H1 (cell line): Measurements from ENCODE around the gene SMG9. TPM values are rescaled to one million over a fixed set of nuclear protein-coding genes. Genes with fewer than 3 reads are reported as not detected.

Experiments
- CTCF ChIA-PET: fragments of 300-600 bp; sonication (Branson Sonifier 250); formaldehyde crosslinking; loops from one replicate; lab custom pipeline; 2021; ENCODE audit not compliant: partially characterized antibody; lab: Charles Lee
- POLR2A ChIA-PET: fragments of 300-600 bp; sonication (Branson Sonifier 250); formaldehyde crosslinking; loops from one replicate; lab custom pipeline; 2021; ENCODE audit warnings: inconsistent platforms; ENCODE audit not compliant: partially characterized antibody; lab: Charles Lee
- DNase-seq, 2 experiments: peaks; one replicate each; pipeline versions ENCODE4 v3.0.0 to v3.0.0-alpha.2; 2010 to 2022; ENCODE audit warnings: low spot score in 2 of 2, low read depth in 1 of 2, mixed read lengths in 1 of 2
- FAIRE-seq: peaks from 2 replicates; lab custom pipeline; 2011; peaks lifted over from hg19 to GRCh38; lab: Jason Lieb, UNC
- H2AFZ ChIP-seq: 2 replicates; pipeline ENCODE4 v1.8.1; 2012; ENCODE audit warnings: low read length, inconsistent platforms
- H2AK5ac ChIP-seq: 2 replicates; pipeline ENCODE4 v1.6.1; 2013; ENCODE audit warnings: low read depth, low read length
- H2BK120ac ChIP-seq: replicated peaks from 2 replicates; pipeline ENCODE3; 2013; ENCODE audit warnings: low read depth, low read length, inconsistent platforms
- H2BK12ac ChIP-seq: 2 replicates; pipeline ENCODE4 v1.6.1; 2013; ENCODE audit warnings: low read depth, low read length
- H2BK15ac ChIP-seq: 2 replicates; pipeline ENCODE4 v1.6.1; 2013; ENCODE audit warnings: low read length
- H2BK20ac ChIP-seq: 2 replicates; pipeline ENCODE4 v1.6.1; 2013; ENCODE audit warnings: low read length
- H2BK5ac ChIP-seq: 2 replicates; pipeline ENCODE4 v1.6.1; 2013; ENCODE audit warnings: low read depth, low read length
- H3K14ac ChIP-seq: 2 replicates; pipeline ENCODE4 v1.6.1; 2013; ENCODE audit warnings: inconsistent platforms; ENCODE audit not compliant: insufficient read length
- H3K18ac ChIP-seq: 2 replicates; pipeline ENCODE4 v1.6.1; 2013; ENCODE audit warnings: low read length; ENCODE audit errors: extremely low read depth
- H3K23ac ChIP-seq: 2 replicates; pipeline ENCODE4 v1.6.1; 2013; ENCODE audit warnings: inconsistent platforms; ENCODE audit not compliant: insufficient read length
- H3K23me2 ChIP-seq: 2 replicates; pipeline ENCODE4 v1.6.1; 2013; ENCODE audit warnings: low read depth, low read length
- H3K27ac ChIP-seq: 2 replicates; pipeline ENCODE4 v1.6.1; 2011; ENCODE audit warnings: low read depth, low read length, inconsistent platforms
- H3K27me3 ChIP-seq, 4 experiments: replicated peaks in 1 of 4; 1 replicate in 1 of 4; 2 replicates in 3 of 4; pipeline versions ENCODE4 v1.6.1 to v1.8.1; 2011 to 2013; ENCODE audit warnings: low read length in 3 of 4, mild to moderate bottlenecking in 3 of 4, inconsistent platforms in 2 of 4, mixed read lengths in 2 of 4, moderate library complexity in 1 of 4; ENCODE audit not compliant: control insufficient read depth in 3 of 4, insufficient read depth in 3 of 4; ENCODE audit errors: extremely low read depth in 1 of 4
- H3K36me3 ChIP-seq, 4 experiments: 2 replicates each; pipeline versions ENCODE4 v1.6.1 to v1.8.1; 2011 to 2013; ENCODE audit warnings: mild to moderate bottlenecking in 4 of 4, low read length in 3 of 4, moderate library complexity in 2 of 4, control low read depth in 1 of 4, inconsistent platforms in 1 of 4; ENCODE audit not compliant: insufficient read depth in 4 of 4, control insufficient read depth in 2 of 4
- H3K4ac ChIP-seq: replicated peaks from 2 replicates; pipeline ENCODE3; 2013; ENCODE audit warnings: low read length, low read depth, mixed read lengths, inconsistent platforms; ENCODE audit not compliant: insufficient read length
- H3K4me1 ChIP-seq, 4 experiments: replicated peaks in 1 of 4; 1 replicate in 1 of 4; 2 replicates in 3 of 4; pipeline versions ENCODE4 v1.6.1 to v1.8.1; 2011 to 2013; ENCODE audit warnings: low read length in 3 of 4, inconsistent platforms in 2 of 4, mixed read lengths in 1 of 4; ENCODE audit not compliant: insufficient read depth in 4 of 4, control insufficient read depth in 3 of 4
- H3K4me2 ChIP-seq, 2 experiments: 2 replicates each; pipeline versions ENCODE4 v1.6.1 to v1.8.1; 2011 to 2013; ENCODE audit warnings: low read depth in 2 of 2, low read length in 2 of 2, control low read depth in 1 of 2, inconsistent platforms in 1 of 2, mild to moderate bottlenecking in 1 of 2; ENCODE audit not compliant: insufficient read depth in 1 of 2
- H3K4me3 ChIP-seq, 4 experiments: fragments of 200-600, 300-600 bp in 1 of 4; sonication (generic), shearing (Covaris generic), sonication (Bioruptor Twin) in 1 of 4; 2 replicates each; pipeline versions ENCODE4 v1.5.1 to v1.8.1; 2011 to 2016; ENCODE audit warnings: low read length in 4 of 4, low read depth in 3 of 4, control low read depth in 2 of 4, inconsistent platforms in 2 of 4, mild to moderate bottlenecking in 2 of 4, mixed read lengths in 1 of 4, moderate library complexity in 1 of 4; ENCODE audit not compliant: insufficient read depth in 2 of 4; ENCODE audit errors: extremely low read depth in 1 of 4
- H3K56ac ChIP-seq: replicated peaks from 2 replicates; pipeline ENCODE3; 2013; ENCODE audit warnings: low read depth, mild to moderate bottlenecking, mixed read lengths, low read length, inconsistent platforms; ENCODE audit not compliant: insufficient read length
- H3K79me1 ChIP-seq: 2 replicates; pipeline ENCODE4 v1.6.1; 2013; ENCODE audit warnings: low read depth, low read length, control low read depth
- H3K79me2 ChIP-seq, 2 experiments: 2 replicates each; pipeline versions ENCODE4 v1.6.1 to v1.8.1; 2012 to 2013; ENCODE audit warnings: low read length in 2 of 2, mild to moderate bottlenecking in 2 of 2, inconsistent platforms in 1 of 2; ENCODE audit not compliant: insufficient read depth in 2 of 2, control insufficient read depth in 1 of 2
- H3K9ac ChIP-seq, 4 experiments: replicated peaks in 1 of 4; 1 replicate in 1 of 4; 2 replicates in 3 of 4; pipeline versions ENCODE4 v1.6.1 to v1.8.1; 2011 to 2013; ENCODE audit warnings: low read depth in 3 of 4, low read length in 3 of 4, control low read depth in 2 of 4, mild to moderate bottlenecking in 2 of 4, moderate library complexity in 2 of 4, inconsistent platforms in 1 of 4; ENCODE audit errors: extremely low read depth in 1 of 4
- H3K9me3 ChIP-seq, 2 experiments: 2 replicates each; pipeline versions ENCODE4 v1.6.1 to v1.8.1; 2012 to 2013; ENCODE audit warnings: mild to moderate bottlenecking in 2 of 2, moderate library complexity in 2 of 2, control low read depth in 1 of 2, inconsistent platforms in 1 of 2, low read depth in 1 of 2, low read length in 1 of 2, mixed read lengths in 1 of 2; ENCODE audit not compliant: insufficient read depth in 2 of 2
- H4K20me1 ChIP-seq, 2 experiments: replicated peaks in 1 of 2; 2 replicates each; pipeline versions ENCODE3 to v1.8.1; 2011 to 2013; ENCODE audit warnings: inconsistent platforms in 2 of 2, low read length in 2 of 2, mild to moderate bottlenecking in 1 of 2; ENCODE audit not compliant: insufficient read depth in 2 of 2, control insufficient read depth in 1 of 2
- H4K5ac ChIP-seq: 2 replicates; pipeline ENCODE4 v1.6.1; 2013; ENCODE audit warnings: low read length, low read depth, mixed read lengths, inconsistent platforms; ENCODE audit not compliant: insufficient read length
- H4K8ac ChIP-seq: 2 replicates; pipeline ENCODE4 v1.8.0; 2013; ENCODE audit warnings: mild to moderate bottlenecking, moderate library complexity, low read length, inconsistent platforms; ENCODE audit not compliant: insufficient read depth; ENCODE audit errors: extremely low read depth
- H4K91ac ChIP-seq: replicated peaks from 2 replicates; pipeline ENCODE3; 2013; ENCODE audit warnings: low read length, mixed read lengths, inconsistent platforms; ENCODE audit not compliant: insufficient read length
- WGBS, 2 experiments: shearing (Covaris generic) in 1 of 2; methylation state at CpG; one replicate each; pipeline versions ENCODE4 v1.1.6 to v1.1.7; 2013 to 2015; ENCODE audit warnings: low lambda C conversion rate in 2 of 2, mixed read lengths in 2 of 2, inconsistent platforms in 1 of 2, low coverage in 1 of 2, missing lambda C conversion rate in 1 of 2; ENCODE audit not compliant: insufficient replicate concordance in 2 of 2, insufficient coverage in 1 of 2, insufficient read length in 1 of 2; ENCODE audit errors: extremely low coverage in 1 of 2, missing lambda C conversion rate in 1 of 2; 5-methylcytosine and 5-hydroxymethylcytosine counted together
- polyA plus RNA-seq, 7 experiments: library from polyadenylated mRNA; depleted of rRNA in 3 of 7; stranded (reverse) in 5 of 7; unstranded in 2 of 7; fragments of >200 nt in 5 of 7; fragments of 200-250 nt in 2 of 7; gene quantifications; 1 replicate in 5 of 7; 2 replicates in 1 of 7; 4 replicates in 1 of 7; pipeline versions ENCODE4 v1.2.1 to v1.2.3, GENCODE V29; 2011 to 2013; ENCODE audit warnings: missing spikeins in 2 of 7, mixed read lengths in 2 of 7
- total RNA-seq: library from RNA; stranded (reverse); fragmentation: NEBNext Ultra II Directional; extraction: Animal tissue kit (Norgen Biotek cat#: 25700); gene quantifications from 2 replicates; pipeline ENCODE4 v1.2.1, GENCODE V29; 2021

Gene SMG9
- total and polyA plus RNA-seq, 2 of the 8 experiments (the other 6 are each of a cell fraction or from before 2014, with no cell fraction given), result 20.4 to 28.7 TPM

GRCh38 chr19:43748205-43748594, 6.6 kb downstream of the SMG9 start:
- no peak overlapping the region for H2AK5ac ChIP-seq
- peaks cover 3% of the 10 kb centered on the region; the same call in 1 of the 2 replicates for H3K79me1 ChIP-seq
- peaks cover 20 to 44% (median 32%) of the 10 kb centered on the region in 4 experiments for H3K36me3 ChIP-seq
- H3K4ac ChIP-seq, result no peak overlapping the region
- H3K4me2 ChIP-seq, result no peak overlapping the region
- no peaks in the 10 kb centered on the region for H4K20me1 ChIP-seq
- no peak overlapping the region for H3K23ac ChIP-seq
- H4K5ac ChIP-seq, result no peak overlapping the region
- H3K56ac ChIP-seq, result no peak overlapping the region
- H2BK5ac ChIP-seq, result no peak overlapping the region
- CTCF ChIA-PET, result interaction anchor here (30.4 kb wide), 1 partner anchor 31 kb away, joined by 703 read pairs; the partner anchor contains the start of gene KCNN4
- H4K8ac ChIP-seq, result no peak overlapping the region
- H3K23me2 ChIP-seq, result no peaks in the 10 kb centered on the region; the same call in 1 of the 2 replicates
- POLR2A ChIA-PET, result no interaction called here
- H3K27me3 ChIP-seq, result no peaks in the 10 kb centered on the region
- H3K9me3 ChIP-seq, result no peaks in the 10 kb centered on the region
- no peak overlapping the region for H3K14ac ChIP-seq
- H3K27ac ChIP-seq, result no peak overlapping the region
- peaks cover 0 to 13% of the 10 kb centered on the region in 2 experiments; a peak in 1 of 4 replicates for H3K79me2 ChIP-seq
- FAIRE-seq, result no peak
- WGBS, 2 experiments, result 90% methylated on average over 4 of the region's 4 CpGs; no CpG with 5 or more reads in 1 of the 2 experiments
- no peak overlapping the region for H4K91ac ChIP-seq
- H2BK15ac ChIP-seq, result no peak overlapping the region
- DNase-seq, result no peak
- no peak overlapping the region for H3K9ac ChIP-seq
- no peak overlapping the region for H2BK20ac ChIP-seq
- no peak overlapping the region for H2BK120ac ChIP-seq
- no peaks in the 10 kb centered on the region for H3K4me1 ChIP-seq
- H3K18ac ChIP-seq, result no peak overlapping the region
- H2BK12ac ChIP-seq, result no peak overlapping the region
- no peak overlapping the region for H2AFZ ChIP-seq
- no peak overlapping the region for H3K4me3 ChIP-seq
